ENCODE measurements around the gene PPP1R3C. TPM values are rescaled to one million over a fixed set of nuclear protein-coding genes. Genes with fewer than 3 reads are reported as not detected.
A peak's percentile ranks its signal among the peaks of the same experiment; 100 is the strongest.

PPP1R3C gene
- total RNA-seq, 2 donors from 2014 or later: 10.6 to 20.5 TPM

GRCh38 chr10:91662993-91663392, 30.1 kb upstream of the PPP1R3C start:
- Histone ChIP-seq H3K4me3 (no peak overlapping the region), H3K27me3 (replicated peaks; ENCODE audit: insufficient read depth) (no peaks in the 10 kb centered on the region), H3K4me1 (replicated peaks) (no peaks in the 10 kb centered on the region), H3K9me3 (no peaks in the 10 kb centered on the region), H3K27ac (no peak overlapping the region), H3K36me3 (no peaks in the 10 kb centered on the region)
- no peak for TF ChIP-seq POLR2AphosphoS5 (IDR thresholded peaks at IDR 0.05)
- TF ChIP-seq CTCF (IDR thresholded peaks at IDR 0.05): no peak
- no peak for TF ChIP-seq POLR2A (IDR thresholded peaks at IDR 0.05)
- DNase-seq (ENCODE audit: low spot score): no peak
- 83% methylated on average over 1 of the region's 1 CpG for WGBS
- intact Hi-C loops (cut with DNase I): no loop called here

- TF ChIP-seq CTCF (IDR thresholded peaks at IDR 0.05): no peak
- TF ChIP-seq POLR2A (IDR thresholded peaks at IDR 0.05): no peak
- no peak for TF ChIP-seq POLR2AphosphoS5 (IDR thresholded peaks at IDR 0.05)
- no peaks in the 10 kb centered on the region for H3K36me3 ChIP-seq
- no peak for DNase-seq (ENCODE audit: low spot score)
- WGBS: 51% methylated on average over 6 of the region's 6 CpGs
- no peaks in the 10 kb centered on the region for H3K9me3 ChIP-seq
- no peaks in the 10 kb centered on the region for H3K27me3 ChIP-seq (replicated peaks; ENCODE audit: insufficient read depth)
- H3K27ac ChIP-seq: no peak overlapping the region
- no peak overlapping the region for H3K4me3 ChIP-seq
- intact Hi-C loops (cut with DNase I): no loop called here
- H3K4me1 ChIP-seq (replicated peaks): no peaks in the 10 kb centered on the region
Measured at GRCh38 chr10:91653219-91653870, 20.5 kb upstream of the PPP1R3C start.

GRCh38 chr10:91652364-91652763, 19.5 kb upstream of the PPP1R3C start:
- H3K9me3 ChIP-seq: no peaks in the 10 kb centered on the region
- no peak overlapping the region for H3K27ac ChIP-seq
- no peaks in the 10 kb centered on the region for H3K27me3 ChIP-seq (replicated peaks; ENCODE audit: insufficient read depth)
- H3K4me1 ChIP-seq (replicated peaks): no peaks in the 10 kb centered on the region
- H3K36me3 ChIP-seq: no peaks in the 10 kb centered on the region
- intact Hi-C loops (cut with DNase I): no loop called here
- 54% methylated on average over 6 of the region's 6 CpGs for WGBS
- no peak overlapping the region for H3K4me3 ChIP-seq
- DNase-seq (ENCODE audit: low spot score): no peak
- TF ChIP-seq CTCF (IDR thresholded peaks at IDR 0.05): no peak
- no peak for TF ChIP-seq POLR2AphosphoS5 (IDR thresholded peaks at IDR 0.05)
- TF ChIP-seq POLR2A (IDR thresholded peaks at IDR 0.05): no peak

- Histone ChIP-seq H3K27me3 (replicated peaks; ENCODE audit: insufficient read depth) (no peaks in the 10 kb centered on the region), H3K9me3 (no peaks in the 10 kb centered on the region), H3K4me3 (no peak overlapping the region), H3K27ac (no peak overlapping the region), H3K36me3 (no peaks in the 10 kb centered on the region), H3K4me1 (replicated peaks) (no peaks in the 10 kb centered on the region)
- intact Hi-C loops (cut with DNase I): no loop called here
- TF ChIP-seq POLR2AphosphoS5 (IDR thresholded peaks at IDR 0.05) (no peak), CTCF (IDR thresholded peaks at IDR 0.05) (peak in 2 of 4 experiments; percentile 17 to 29), POLR2A (IDR thresholded peaks at IDR 0.05) (no peak)
- 75% methylated on average over 5 of the region's 5 CpGs for WGBS
- DNase-seq (ENCODE audit: low spot score): no peak
Measured at GRCh38 chr10:91643700-91644099, 10.8 kb upstream of the PPP1R3C start.
